GM19240 (cell line): ENCODE data around the gene CRADD.
"Not testable (repeated sequence)": the region's sequence is repeated elsewhere in the genome, so short reads cannot be mapped to it uniquely, and the experiment has no call there.

Source experiments
- DNase-seq: peaks from one replicate; pipeline ENCODE4 v3.0.0; 2011; ENCODE audit warnings: low spot score; ENCODE audit not compliant: insufficient read length

Gene CRADD

DNA sequence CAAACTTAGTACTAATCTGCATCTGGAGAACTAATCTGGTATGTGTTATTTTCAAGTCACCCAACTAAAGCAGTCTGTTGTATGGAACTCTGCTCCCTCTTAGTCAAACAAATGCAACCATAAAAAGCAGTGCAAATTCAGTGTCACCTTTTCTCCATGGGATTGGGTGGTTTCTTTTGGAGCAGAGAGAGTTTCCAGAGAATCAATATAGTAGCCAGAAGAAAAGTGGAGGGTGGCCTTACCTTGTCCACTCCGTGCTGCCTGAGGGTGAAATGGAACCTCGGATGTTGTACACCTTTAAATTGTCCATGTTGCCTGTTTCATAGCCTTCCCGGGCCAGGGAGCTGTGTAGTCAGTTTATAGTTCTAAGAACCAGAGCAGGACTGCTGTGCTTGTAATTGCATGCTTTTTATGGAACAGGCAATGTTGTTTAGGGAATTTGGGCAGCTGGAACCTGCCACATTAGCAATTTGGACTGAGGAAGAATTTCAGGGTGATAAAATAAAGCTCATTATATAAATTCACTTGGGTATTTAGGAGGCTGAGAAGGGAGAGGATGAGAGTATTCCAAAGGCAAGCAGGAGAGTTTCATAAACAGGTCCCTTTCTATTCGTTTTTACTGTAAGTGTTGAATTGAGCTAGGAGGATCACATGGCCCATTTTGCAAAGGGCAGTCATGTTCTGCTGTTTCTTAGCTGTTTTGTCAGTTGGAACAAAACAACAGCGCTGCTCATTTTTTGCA, 60.5 kb downstream of the CRADD start:
- DNase-seq, result no peak

DNA sequence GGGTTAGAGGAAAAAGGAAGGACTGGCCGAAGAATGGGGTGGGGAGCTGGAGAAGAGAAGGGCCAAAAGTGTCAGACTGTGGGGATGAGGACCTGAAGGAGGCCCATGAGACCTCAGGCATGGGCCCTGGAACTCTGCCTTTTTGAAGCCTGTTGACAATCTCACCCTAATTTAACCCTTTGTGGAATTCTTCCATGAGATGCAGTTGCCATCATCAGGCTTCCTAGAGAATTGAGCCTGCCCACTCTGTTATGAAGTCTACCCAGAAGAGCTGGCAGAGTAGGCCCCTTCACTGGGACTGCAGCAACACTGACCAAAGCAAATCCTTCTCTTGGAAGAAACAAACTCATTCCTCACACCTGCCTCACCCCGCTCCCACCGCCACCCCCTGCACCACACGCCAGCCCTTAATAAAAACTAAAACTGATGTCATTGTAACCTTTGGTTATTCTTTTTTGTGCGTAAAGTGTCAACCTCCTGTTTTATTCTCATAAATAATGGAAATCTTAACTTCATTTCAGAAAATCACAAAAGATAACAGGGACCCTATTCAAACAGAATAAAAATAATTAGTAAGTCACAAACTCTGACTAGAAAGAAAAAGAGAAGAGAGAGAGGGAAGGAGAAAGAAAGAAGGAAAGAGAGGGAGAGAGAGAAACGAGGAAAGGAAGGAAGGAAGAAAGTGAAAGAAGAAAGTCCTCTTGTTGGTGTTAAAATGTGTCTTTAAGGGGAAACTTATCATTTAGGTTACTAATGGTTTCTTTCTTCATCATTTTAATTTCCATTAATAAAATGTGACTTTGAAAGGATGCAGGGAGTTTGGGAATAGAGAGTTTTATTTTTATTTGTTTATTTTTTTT, 61.3 kb downstream of the CRADD start:
- no peak for DNase-seq

DNA sequence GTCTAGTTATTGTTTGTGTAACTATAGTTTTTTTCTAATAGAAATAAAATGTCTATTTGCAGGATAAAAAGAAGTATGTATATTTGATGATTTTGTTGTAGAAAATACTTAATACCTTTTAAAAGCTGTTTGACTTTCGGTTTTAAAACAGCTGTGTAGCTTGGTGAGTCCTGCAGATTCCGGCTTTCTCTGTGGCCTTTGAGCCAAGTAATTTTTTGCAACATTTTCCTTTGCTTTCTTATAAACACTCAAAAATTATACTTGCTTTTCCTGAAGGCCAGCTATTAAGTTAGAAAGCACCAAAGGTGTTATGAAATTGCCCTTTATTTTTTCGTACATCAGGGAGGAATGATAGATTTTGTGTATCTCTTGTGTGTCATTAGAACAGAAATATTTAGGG, 63.6 kb downstream of the CRADD start:
- DNase-seq, result no peak

DNA sequence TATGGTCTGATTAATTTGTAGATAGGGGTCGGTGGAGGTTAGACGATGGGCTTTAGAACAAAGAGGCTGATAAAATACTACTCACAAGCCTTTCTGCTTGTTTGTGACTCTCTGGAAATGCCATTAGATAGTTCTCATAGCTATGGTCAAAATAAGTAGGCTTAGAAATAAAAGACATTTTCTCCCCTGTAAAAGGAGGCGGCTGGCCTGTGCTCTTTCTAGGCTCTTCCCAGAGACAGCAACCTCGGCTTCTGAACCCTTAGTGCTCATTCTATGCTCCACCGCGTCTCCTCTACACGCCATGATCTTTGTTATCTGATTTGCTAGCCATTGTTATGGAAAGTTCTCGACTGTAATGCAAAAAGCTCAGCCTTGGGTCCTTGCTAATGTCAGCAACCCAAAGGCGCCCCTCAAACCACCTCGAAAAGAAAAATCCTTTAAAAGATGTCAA, 64.5 kb downstream of the CRADD start:
- DNase-seq, result no peak

DNA sequence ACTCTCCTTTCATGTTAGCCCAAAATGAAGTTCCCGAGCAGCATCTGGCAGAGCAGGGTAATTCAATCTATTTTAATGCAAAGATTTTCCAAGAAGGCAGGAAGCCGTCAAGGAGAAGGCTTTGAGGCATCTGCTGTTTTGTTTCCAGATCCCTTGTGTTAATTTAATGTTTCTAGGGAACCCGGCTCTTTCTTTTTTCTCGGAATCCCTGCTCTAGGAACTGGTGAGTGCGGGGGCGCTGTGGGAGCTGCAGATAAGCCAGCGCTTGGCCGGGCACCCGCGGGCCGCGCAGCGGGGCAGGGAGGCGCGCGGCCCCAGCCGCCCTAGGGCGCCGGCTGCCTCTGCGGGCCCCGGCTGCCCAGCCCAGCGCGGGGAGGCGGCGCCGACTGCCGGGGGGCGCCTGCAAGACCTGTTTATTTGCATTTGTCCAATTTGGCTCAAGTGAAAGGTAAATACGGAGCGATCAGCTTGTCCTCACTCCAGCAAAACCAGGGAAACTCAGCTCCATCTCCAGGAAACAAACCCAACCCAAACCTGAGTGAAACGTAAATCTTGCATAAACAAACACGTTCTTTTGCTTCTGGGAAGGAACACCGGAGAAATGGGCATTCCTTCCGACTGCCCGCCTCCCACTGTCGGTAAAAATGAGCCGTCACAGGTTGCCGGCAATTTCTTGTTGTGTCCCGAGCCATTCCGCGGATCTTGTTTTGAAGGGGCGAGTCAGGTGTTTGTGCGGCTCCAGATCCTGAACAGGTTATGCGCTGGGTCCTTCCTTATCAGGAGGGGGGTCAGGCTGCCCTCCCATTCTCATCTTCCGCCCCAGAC, 65.1 kb downstream of the CRADD start:
- peak; percentile 41 for DNase-seq

DNA sequence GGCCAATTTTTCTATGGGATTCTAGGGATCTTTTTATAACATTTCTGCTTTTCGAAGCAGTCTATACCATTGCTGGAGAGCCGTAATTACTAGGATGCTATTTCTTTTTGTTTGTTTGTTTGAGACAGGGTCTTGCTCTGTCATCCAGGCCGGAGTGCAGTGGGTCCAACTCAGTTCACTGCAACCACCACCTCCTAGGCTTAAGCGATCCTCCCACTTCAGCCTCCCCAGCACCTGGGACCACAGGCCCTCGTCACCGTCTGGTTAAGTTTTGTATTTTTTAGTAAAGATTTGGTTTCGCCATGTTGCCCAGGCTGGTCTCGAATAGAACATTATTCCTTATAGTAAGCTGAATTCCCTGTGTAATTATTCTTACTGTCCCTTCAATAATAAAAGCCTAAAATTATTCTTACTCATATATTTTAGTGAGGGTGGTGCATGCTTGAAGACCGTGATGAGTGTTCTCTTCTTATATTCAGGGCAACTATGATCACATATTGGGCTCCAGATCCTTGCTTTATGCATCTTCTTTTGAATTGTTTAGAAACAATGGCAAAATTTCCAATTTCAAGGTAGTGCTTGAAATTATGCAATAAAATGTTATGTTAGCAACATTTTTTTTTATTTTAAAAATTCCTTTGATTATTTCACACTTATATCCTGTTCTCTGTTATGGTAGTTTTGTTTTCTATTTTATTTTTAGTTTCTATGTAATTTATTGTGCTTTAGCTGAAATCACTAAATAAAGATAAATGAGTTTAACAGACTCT, 66.2 kb downstream of the CRADD start:
- no peak for DNase-seq

DNA sequence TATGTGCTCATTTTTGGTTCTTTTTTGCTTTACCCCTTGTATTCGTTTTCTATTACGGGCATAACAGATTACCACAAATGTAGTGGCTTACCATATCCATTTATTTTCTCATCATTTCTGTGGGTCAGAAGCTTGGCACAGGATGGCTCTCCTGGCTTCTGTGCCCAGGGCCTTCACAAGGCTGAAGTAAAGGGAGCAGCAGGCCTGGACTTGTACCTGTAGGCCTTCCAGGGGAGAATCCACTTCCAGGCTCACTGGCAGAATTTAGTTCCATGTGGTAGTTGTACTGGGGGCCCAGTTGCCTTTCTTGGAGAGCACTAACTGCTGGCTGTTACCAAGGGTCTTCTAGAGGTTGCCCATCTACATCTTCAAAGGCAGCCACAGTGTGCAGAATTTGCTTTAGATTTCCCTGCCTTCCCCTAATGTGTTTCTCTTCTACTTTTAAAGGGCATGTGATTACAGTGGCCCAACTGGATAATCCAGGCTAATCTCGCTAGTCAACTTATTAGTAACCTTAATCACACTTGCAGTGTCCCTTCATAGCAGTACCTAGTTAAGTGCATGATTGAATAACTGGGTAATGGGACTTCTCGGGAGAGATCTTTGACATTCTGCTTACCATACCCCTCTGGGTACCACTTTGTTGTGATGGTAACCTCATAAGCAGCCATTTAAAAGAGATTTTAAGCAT, 67.0 kb downstream of the CRADD start:
- DNase-seq, result no peak

DNA sequence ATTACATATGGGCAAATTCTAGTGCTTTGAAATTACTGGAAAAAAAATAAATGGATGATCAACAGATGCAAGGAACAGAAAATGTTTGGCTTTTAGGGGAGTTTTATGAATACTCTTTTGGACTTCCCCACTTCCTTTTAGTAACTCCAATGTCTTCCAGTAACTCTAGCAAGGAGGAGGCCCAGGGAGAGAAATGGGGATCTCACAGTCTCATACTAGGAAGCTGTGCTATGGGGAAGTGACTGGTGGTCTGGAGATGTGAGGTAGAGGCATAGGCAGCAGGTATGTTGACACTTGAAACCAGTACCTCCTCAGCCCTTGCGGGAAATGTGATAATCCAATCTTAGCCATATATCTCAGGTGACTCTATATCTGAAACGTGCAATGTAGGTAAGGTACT, 68.1 kb downstream of the CRADD start:
- DNase-seq, result no peak

DNA sequence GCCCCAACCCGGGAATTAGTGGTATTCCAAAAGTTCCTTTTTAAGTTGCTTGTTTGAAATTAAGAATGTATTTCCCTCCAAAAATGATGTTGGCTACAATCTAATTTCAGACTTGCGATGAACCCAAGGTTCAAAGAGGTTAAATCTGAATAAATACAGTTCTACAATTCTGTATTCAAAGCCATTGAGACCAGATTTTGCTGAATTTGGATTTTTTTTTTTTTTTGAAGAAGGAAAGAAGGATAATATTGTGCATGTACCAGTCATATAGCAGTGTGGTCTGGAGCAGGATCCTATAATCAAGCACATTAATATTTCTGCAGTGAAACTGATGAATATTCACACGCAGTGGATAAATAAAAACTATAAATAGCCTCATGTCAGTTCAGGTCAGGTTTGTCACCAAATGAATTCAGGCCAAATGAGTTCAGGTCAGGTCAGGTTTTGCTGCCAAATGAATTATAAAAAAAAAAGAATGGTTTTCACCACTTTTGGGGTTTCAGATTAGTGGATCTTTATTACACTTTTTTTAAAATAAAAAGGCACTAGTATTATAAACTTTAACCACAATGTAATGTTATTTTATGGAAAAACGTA, 69.5 kb downstream of the CRADD start:
- DNase-seq, result no peak

DNA sequence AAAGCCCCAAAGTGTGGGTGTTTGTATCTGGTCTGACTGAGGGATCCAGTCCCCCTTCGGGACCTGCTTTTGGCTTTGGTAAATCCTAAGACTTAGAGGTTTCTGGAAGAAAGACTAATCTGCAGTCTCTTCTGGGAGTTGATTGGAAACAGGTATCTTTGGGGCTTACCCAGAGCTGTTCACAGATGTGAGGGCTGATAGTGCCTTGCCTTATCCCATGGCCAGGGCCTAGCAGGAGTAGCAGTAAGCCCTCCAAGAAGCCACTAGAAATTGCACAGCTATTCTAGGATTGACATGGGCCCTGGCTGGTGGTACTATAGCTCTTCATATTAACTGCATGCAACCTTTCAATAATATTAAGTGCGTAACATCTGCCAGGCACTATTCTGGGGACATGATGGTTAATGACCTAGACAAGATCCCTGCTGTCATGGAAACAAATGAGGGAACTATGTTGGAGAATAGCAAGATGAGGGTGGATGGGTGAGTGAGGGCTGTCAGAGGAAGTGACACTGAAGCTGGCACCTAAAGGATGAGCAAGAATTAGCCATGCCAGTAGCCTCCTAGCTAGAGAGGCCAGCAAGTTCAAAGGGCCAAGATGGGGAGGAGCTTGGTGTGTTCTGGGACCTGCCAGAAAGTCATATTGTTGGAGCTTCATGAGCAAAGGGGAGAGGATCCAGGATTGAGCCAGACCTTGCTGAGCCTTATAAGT, 71.7 kb downstream of the CRADD start:
- DNase-seq, result no peak

DNA sequence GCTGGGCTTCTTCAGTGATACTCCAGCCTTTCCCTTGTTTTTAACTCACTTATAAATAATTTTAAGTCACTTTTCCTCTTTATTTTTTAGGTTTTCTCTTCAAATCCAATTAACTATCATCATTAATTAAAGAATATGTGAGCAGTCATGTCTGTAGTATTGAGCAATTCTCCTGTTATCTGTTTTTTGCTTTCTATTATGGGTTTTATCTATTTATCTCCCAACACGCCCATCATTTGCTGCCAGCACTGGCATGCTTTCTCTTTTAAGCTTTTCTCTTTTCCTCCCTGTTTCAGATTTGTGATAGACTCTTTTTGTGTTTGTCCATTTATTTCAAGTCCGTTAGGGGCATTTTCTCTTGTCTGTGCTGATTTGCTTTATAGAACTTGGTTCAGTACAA, 72.3 kb downstream of the CRADD start:
- no peak for DNase-seq

DNA sequence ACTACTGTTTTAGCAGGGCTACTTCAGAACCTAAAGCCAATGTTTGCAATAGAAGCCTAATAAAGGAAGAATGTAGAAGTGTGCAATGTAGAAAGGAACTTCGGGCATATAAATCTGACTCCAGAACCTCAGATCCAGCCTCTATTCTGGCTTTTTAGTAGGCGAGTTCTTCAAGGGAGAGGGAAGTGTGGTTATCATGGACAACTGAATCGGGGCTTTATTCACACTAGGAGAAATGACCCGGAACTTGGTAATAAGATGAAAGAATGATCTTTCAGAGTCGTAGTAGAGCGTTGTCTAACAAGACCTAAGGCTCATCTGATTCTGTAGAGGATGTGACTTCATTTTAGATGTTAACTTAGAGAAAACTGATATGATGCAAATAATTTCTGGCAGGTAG, 72.9 kb downstream of the CRADD start:
- no peak for DNase-seq

DNA sequence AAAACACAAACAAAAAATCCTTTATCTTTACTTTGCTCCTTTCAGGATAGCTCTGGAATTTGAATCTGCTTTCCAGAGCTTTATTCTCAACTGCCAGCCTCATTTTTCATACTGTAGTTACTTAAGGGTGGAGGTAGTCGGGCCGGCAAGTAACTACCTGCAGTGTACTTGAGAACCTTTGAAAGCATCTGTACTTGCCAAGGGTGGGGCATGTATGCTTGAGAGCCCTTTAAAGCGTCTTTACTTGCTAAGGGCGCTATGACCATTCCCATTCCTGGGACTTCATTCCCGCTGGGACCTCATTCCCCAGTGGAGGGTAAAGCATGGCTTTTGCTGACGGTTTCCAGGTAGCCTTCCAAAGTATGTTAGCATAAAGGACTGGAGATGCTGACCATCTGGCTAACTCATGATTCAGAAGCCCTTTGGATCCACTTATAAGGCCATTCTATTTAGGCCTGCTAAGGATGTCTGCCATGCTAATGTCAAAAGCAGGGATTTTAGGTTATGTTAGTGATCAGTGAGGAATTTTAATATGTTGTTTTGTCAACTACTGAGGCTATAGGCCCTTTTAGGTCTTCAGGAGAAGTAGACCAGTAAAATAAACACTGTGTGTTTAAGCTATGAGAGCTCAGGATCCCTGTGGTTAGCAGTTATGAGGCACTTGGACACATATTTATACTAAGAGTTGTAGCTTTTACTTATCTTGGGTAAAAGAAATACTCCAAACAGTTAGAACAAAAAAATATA, 74.9 kb downstream of the CRADD start:
- no peak for DNase-seq

DNA sequence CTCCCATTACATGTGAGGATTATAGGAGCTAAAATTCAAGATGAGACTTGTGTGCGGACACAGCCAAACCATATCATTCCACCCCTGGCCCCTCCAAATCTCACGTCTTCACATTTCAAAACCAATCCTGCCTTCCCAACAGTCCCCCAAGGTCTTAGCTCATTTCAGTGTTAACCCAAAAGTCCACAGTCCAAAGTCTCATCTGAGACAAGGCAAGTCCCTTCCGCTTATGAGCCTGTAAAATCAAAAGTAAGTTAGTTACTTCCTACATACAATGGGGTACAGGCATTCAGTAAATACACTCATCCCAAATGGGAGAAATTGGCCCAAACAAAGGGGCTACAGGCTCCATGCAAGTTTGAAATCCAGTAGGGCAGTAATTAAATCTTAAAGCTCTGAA, 76.1 kb downstream of the CRADD start:
- DNase-seq, result no peak

DNA sequence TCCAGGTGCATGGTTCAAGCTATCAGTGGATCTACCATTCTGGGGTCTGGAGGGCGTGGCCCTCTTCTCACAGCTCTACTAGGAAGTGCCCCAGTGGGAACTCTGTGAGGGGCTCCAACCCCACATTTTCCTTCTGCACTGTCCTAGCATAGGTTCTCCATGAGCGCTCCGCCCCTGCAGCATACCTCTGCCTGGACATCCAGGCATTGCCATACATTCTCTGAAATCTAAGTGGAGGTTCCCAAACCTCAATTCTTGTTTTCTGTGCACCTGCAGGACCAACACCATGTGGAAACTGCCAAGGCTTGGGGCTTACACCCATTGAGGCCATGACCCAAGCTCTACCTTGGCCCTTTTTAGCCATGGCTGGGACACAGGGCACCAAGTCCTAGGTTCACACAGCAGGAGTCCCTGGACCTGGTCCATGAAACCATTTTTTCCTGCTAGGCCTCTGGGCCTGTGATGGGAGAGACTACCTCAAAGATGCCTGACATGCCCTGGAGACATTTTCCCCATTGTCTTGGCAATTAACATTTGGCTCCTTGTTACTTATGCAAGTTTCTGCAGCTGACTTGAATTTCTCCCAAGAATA, 76.8 kb downstream of the CRADD start:
- no peak for DNase-seq

DNA sequence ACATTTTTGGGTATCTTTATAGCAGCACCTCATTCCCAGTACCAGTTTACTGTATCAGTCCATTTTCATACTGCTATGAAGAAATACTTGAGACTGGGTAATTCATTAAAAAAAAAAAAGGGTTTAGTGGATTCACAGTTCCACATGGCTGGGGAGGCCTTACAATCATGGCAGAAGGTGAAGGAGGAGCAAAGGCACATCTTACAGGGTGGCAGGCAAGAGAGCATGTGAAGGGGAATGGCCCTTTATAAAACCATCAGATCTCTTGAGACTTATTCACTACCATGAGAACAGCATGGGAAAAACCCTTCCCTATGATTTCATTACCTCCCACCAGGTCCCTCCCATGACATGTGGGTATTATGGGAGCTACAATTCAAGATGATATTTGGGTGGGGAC, 77.7 kb downstream of the CRADD start:
- DNase-seq, result not testable (repeated sequence)

DNA sequence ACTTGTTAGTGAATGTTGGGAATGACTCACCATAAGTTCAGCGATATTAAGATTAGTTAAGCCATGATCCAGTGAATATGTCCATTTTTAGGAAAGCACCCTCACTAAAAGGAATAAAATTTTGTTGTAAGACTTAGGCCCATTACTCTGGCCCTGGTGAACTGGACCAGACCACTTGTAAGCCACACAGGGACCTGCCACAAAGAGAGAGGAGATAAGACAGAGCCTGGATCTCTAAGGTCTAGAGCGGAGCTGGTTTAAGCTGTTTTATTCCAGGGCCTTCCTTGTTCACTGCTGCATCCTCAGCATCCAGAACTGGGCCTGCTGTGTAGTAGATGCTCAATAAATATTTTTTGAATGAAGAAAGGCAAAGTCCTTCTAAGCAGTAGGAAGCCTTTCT, 79.1 kb downstream of the CRADD start:
- no peak for DNase-seq
